Measurements from ENCODE around the gene RPRD1B. TPM values are rescaled to one million over a fixed set of nuclear protein-coding genes. Genes with fewer than 3 reads are reported as not detected.

RPRD1B gene
- total and polyA plus RNA-seq, 2 of the 8 experiments (the other 6 are each of a cell fraction or from before 2014, with no cell fraction given) = 10.3 to 20.9 TPM

GRCh38 chr20:38057351-38057972, 23.9 kb downstream of the RPRD1B start (continued):
- TF ChIP-seq, protein P1, sequence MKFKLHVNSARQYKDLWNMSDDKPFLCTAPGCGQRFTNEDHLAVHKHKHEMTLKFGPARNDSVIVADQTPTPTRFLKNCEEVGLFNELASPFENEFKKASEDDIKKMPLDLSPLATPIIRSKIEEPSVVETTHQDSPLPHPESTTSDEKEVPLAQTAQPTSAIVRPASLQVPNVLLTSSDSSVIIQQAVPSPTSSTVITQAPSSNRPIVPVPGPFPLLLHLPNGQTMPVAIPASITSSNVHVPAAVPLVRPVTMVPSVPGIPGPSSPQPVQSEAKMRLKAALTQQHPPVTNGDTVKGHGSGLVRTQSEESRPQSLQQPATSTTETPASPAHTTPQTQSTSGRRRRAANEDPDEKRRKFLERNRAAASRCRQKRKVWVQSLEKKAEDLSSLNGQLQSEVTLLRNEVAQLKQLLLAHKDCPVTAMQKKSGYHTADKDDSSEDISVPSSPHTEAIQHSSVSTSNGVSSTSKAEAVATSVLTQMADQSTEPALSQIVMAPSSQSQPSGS (IDR thresholded peaks at IDR 0.05; ENCODE audit: low read length) = 0 out of 2 replicates have a peak, but pooled peaks have one; percentile 34
- no peak for TF ChIP-seq CBX5 (IDR thresholded peaks at IDR 0.05; ENCODE audit: low read depth, low read length)
- no peak for TF ChIP-seq HDAC2 (IDR thresholded peaks at IDR 0.05; ENCODE audit: borderline replicate concordance in 1 of 2, low read depth in 2 of 2, low read length in 2 of 2)
- no peak for TF ChIP-seq NRF1 (IDR thresholded peaks at IDR 0.05; ENCODE audit: low read depth, low read length)
- TF ChIP-seq CTBP2 (IDR thresholded peaks at IDR 0.05; ENCODE audit: borderline replicate concordance, insufficient read depth, insufficient read length, low read length) = no peak
